Tibial artery (tissue), 4 donors: ENCODE results near the gene ADCY5.

Experiments used
- DNase-seq, 2 donors: peaks; one replicate each; pipeline ENCODE4 v3.0.0-alpha.2; 2019
- H3K27ac ChIP-seq, 2 donors: fragments of 200-600 bp; sonication (generic) in 1 of 2; 1 replicate in 1 of 2; 2 replicates in 1 of 2; pipeline ENCODE4 v1.5.1; 2018 to 2019; ENCODE audit warnings: mild to moderate bottlenecking in 1 of 2
- H3K27me3 ChIP-seq, 2 donors: fragments of 200-600 bp; sonication (generic) in 1 of 2; one replicate each; pipeline versions ENCODE4 v1.5.1 to v1.6.0; 2016 to 2019
- H3K36me3 ChIP-seq, 3 donors: fragments of 200-600 bp; sonication (generic) in 2 of 3; one replicate each; pipeline ENCODE4 v1.5.1; 2016 to 2019; ENCODE audit warnings: mild to moderate bottlenecking in 2 of 3
- H3K4me1 ChIP-seq, 4 donors: fragments of 200-600 bp; sonication (generic) in 2 of 4; 1 replicate in 3 of 4; 2 replicates in 1 of 4; pipeline ENCODE4 v1.5.1; 2016 to 2019
- H3K4me3 ChIP-seq, 2 donors: fragments of 200-600 bp; sonication (generic) in 1 of 2; 1 replicate in 1 of 2; 2 replicates in 1 of 2; pipeline ENCODE4 v1.5.1; 2018 to 2019; ENCODE audit warnings: mild to moderate bottlenecking in 2 of 2
- H3K9me3 ChIP-seq, 3 donors: fragments of 200-600 bp; sonication (generic) in 1 of 3; one replicate each; pipeline ENCODE4 v1.5.1; 2016 to 2019
- CTCF ChIP-seq, 2 experiments: fragments of 200-600 bp in 1 of 2; fragments of 450-650 bp in 1 of 2; IDR thresholded peaks; one replicate each; pipeline ENCODE4 v1.5.1; 2017 to 2019; ENCODE audit warnings: antibody characterized with exemption in 2 of 2, mild to moderate bottlenecking in 1 of 2, moderate library complexity in 1 of 2
- intact Hi-C: fragments of 100-400 bp; cut with DNase I; formaldehyde crosslinking; loops from one replicate; pipeline ENCODE4 v1.15.0; 2023; ENCODE audit warnings: low total_unique reads

ADCY5 gene

GRCh38 chr3:123317716-123318115 is 131.2 kb downstream of the ADCY5 start:
- H3K27me3 ChIP-seq, result no peaks in the 10 kb centered on the region
- no peak overlapping the region for H3K27ac ChIP-seq
- intact Hi-C loops, result no loop called here
- DNase-seq, result peak in 1 of 2 donors; percentile 12
- H3K4me1 ChIP-seq, result peaks cover 0 to 26% (median 3%) of the 10 kb centered on the region in 4 donors
- H3K9me3 ChIP-seq, result no peaks in the 10 kb centered on the region
- no peak for TF ChIP-seq CTCF (IDR thresholded peaks at IDR 0.05)
- H3K36me3 ChIP-seq, result peaks cover 46 to 97% (median 75%) of the 10 kb centered on the region in 3 donors
- no peak overlapping the region for H3K4me3 ChIP-seq

- Histone ChIP-seq H3K9me3 (no peaks in the 10 kb centered on the region), H3K36me3 (peaks cover 38 to 90% (median 55%) of the 10 kb centered on the region in 3 donors), H3K27me3 (no peaks in the 10 kb centered on the region), H3K27ac (peak overlapping the region in 1 of 2 donors; percentile 32), H3K4me3 (no peak overlapping the region), H3K4me1 (peaks cover 0 to 23% (median 3%) of the 10 kb centered on the region in 4 donors)
- TF ChIP-seq CTCF (IDR thresholded peaks at IDR 0.05), result no peak
- no peak for DNase-seq
- intact Hi-C loops, result no loop called here
Observed at GRCh38 chr3:123315271-123315595, 133.7 kb downstream of the ADCY5 start.

- TF ChIP-seq CTCF (IDR thresholded peaks at IDR 0.05), result no peak
- peak overlapping the region in 1 of 2 donors; percentile 32 for H3K27ac ChIP-seq
- H3K4me3 ChIP-seq, result no peak overlapping the region
- no peaks in the 10 kb centered on the region for H3K9me3 ChIP-seq
- H3K4me1 ChIP-seq, result peaks cover 0 to 23% (median 3%) of the 10 kb centered on the region in 4 donors
- peaks cover 37 to 90% (median 50%) of the 10 kb centered on the region in 3 donors for H3K36me3 ChIP-seq
- intact Hi-C loops, result no loop called here
- H3K27me3 ChIP-seq, result no peaks in the 10 kb centered on the region
- DNase-seq, result no peak
Observed at GRCh38 chr3:123314359-123315270, 134.3 kb downstream of the ADCY5 start.

GRCh38 chr3:123313889-123314288 is 135.0 kb downstream of the ADCY5 start:
- H3K27me3 ChIP-seq, result no peaks in the 10 kb centered on the region
- no peak overlapping the region for H3K4me3 ChIP-seq
- no peak for DNase-seq
- intact Hi-C loops, result no loop called here
- no peaks in the 10 kb centered on the region for H3K9me3 ChIP-seq
- peak overlapping the region in 1 of 2 donors; percentile 8 for H3K27ac ChIP-seq
- H3K36me3 ChIP-seq, result peaks cover 33 to 91% (median 44%) of the 10 kb centered on the region in 3 donors
- H3K4me1 ChIP-seq, result peaks cover 0 to 23% (median 3%) of the 10 kb centered on the region in 4 donors
- no peak for TF ChIP-seq CTCF (IDR thresholded peaks at IDR 0.05)

- no peaks in the 10 kb centered on the region for H3K27me3 ChIP-seq
- no peaks in the 10 kb centered on the region for H3K9me3 ChIP-seq
- peaks cover 28 to 81% (median 31%) of the 10 kb centered on the region in 3 donors for H3K36me3 ChIP-seq
- peaks cover 0 to 23% (median 3%) of the 10 kb centered on the region in 4 donors for H3K4me1 ChIP-seq
- intact Hi-C loops, result no loop called here
- H3K4me3 ChIP-seq, result no peak overlapping the region
- H3K27ac ChIP-seq, result no peak overlapping the region
- DNase-seq, result no peak
- TF ChIP-seq CTCF (IDR thresholded peaks at IDR 0.05), result no peak
Observed at GRCh38 chr3:123312331-123313265, 136.3 kb downstream of the ADCY5 start.
